GM23338 (cell line): ENCODE measurements around the gene RGPD4. TPM values are rescaled to one million over a fixed set of nuclear protein-coding genes. Genes with fewer than 3 reads are reported as not detected.
"Not testable (repeated sequence)": the region's sequence is repeated elsewhere in the genome, so short reads cannot be mapped to it uniquely, and the experiment has no call there.

Experiments used
- ATAC-seq: fragments of 200-7000 bp; cut with Tn5 transposase; 3 replicates; pipeline ENCODE4 v1.9.1; 2020
- DNase-seq: peaks from one replicate; pipeline ENCODE4 v3.0.0-alpha.2; 2015; ENCODE audit warnings: low spot score
- H2AFZ ChIP-seq: fragments of 200-600 bp; sonication (generic); 2 replicates; pipeline ENCODE4 v1.8.0; 2016; ENCODE audit warnings: antibody characterized with exemption, mild to moderate bottlenecking, moderate library complexity
- H3F3A ChIP-seq: fragments of 200-600 bp; sonication (generic); replicated peaks from 2 replicates; pipeline ENCODE4 v1.8.0; 2017; ENCODE audit warnings: antibody characterized with exemption, mixed run types, low read depth
- H3K27ac ChIP-seq: fragments of 200-600 bp; sonication (generic); 2 replicates; pipeline ENCODE4 v1.6.1; 2016; ENCODE audit warnings: low read depth
- H3K27me3 ChIP-seq: fragments of 200-600 bp; sonication (generic); 2 replicates; pipeline ENCODE4 v1.8.0; 2016; ENCODE audit warnings: mild to moderate bottlenecking, mixed run types, moderate library complexity; ENCODE audit not compliant: insufficient read depth
- H3K36me3 ChIP-seq: fragments of 200-600 bp; sonication (generic); 2 replicates; pipeline ENCODE4 v1.8.0; 2016; ENCODE audit warnings: mild to moderate bottlenecking; ENCODE audit not compliant: insufficient read depth
- H3K4me1 ChIP-seq: fragments of 200-600 bp; sonication (generic); 2 replicates; pipeline ENCODE4 v1.8.0; 2016; ENCODE audit warnings: mild to moderate bottlenecking, moderate library complexity; ENCODE audit not compliant: insufficient read depth
- H3K4me2 ChIP-seq: fragments of 200-600 bp; sonication (generic); 2 replicates; pipeline ENCODE4 v1.7.1; 2017; ENCODE audit warnings: mixed run types
- H3K4me3 ChIP-seq: fragments of 200-600 bp; sonication (generic); 2 replicates; pipeline ENCODE4 v1.6.1; 2016; ENCODE audit warnings: mixed run types
- H3K79me2 ChIP-seq: fragments of 200-600 bp; sonication (generic); replicated peaks from 2 replicates; pipeline ENCODE4 v1.8.0; 2017; ENCODE audit warnings: mild to moderate bottlenecking; ENCODE audit not compliant: insufficient read depth
- H3K9me2 ChIP-seq: fragments of 200-600 bp; sonication (generic); 2 replicates; pipeline ENCODE4 v1.8.0; 2017; ENCODE audit not compliant: insufficient read depth
- H4K20me1 ChIP-seq: fragments of 200-600 bp; sonication (generic); replicated peaks from 2 replicates; pipeline ENCODE4 v1.8.0; 2017; ENCODE audit warnings: mild to moderate bottlenecking; ENCODE audit not compliant: insufficient read depth
- H3K27ac Mint-ChIP-seq: 2 replicates; pipeline ENCODE4 v1.8.0; 2020; ENCODE audit warnings: inconsistent platforms, mild to moderate bottlenecking, moderate library complexity, mixed read lengths
- H3K27me3 Mint-ChIP-seq: 3 replicates; pipeline ENCODE4 v1.8.0; 2022; ENCODE audit warnings: low read depth, mild to moderate bottlenecking, moderate library complexity, mixed read lengths, inconsistent platforms; ENCODE audit not compliant: insufficient read depth, poor library complexity
- H3K36me3 Mint-ChIP-seq: 3 replicates; pipeline ENCODE4 v1.8.0; 2021; ENCODE audit warnings: low read depth, mild to moderate bottlenecking, inconsistent platforms, moderate library complexity, mixed read lengths
- H3K4me1 Mint-ChIP-seq: 3 replicates; pipeline ENCODE4 v1.8.0; 2020; ENCODE audit warnings: mild to moderate bottlenecking, inconsistent platforms, mixed read lengths
- H3K4me3 Mint-ChIP-seq: 3 replicates; pipeline ENCODE4 v1.8.0; 2021; ENCODE audit warnings: moderate library complexity, mild to moderate bottlenecking, inconsistent platforms, mixed read lengths
- H3K9me3 Mint-ChIP-seq: 3 replicates; pipeline ENCODE4 v1.8.0; 2020; ENCODE audit warnings: moderate library complexity, mild to moderate bottlenecking, inconsistent platforms, mixed read lengths
- polyA plus RNA-seq: library from polyadenylated mRNA; unstranded; fragments of >200 nt; fragmentation: Nextera tagmentation; extraction: Ambion mirVana; gene quantifications from 2 replicates; pipeline ENCODE4 v1.2.1, GENCODE V29; 2016
- total RNA-seq: library from RNA; depleted of rRNA; stranded (reverse); fragments of >200 nt; shearing (Covaris generic); gene quantifications from 2 replicates; pipeline ENCODE4 v1.2.3, GENCODE V29; 2014
- TF ChIP-seq, protein P1 (sequence below), 2 experiments: fragments of 200-600 bp in 1 of 2; sonication (generic) in 1 of 2; conservative IDR thresholded peaks; 2 replicates each; pipeline versions ENCODE4 v1.5.1 to v1.6.1; 2016 to 2017; ENCODE audit warnings: antibody characterized with exemption in 2 of 2, low read depth in 2 of 2, mild to moderate bottlenecking in 2 of 2, moderate library complexity in 1 of 2

The RGPD4 gene
- total and polyA plus RNA-seq, 2 experiments from 2014 or later: not detected

DNA sequence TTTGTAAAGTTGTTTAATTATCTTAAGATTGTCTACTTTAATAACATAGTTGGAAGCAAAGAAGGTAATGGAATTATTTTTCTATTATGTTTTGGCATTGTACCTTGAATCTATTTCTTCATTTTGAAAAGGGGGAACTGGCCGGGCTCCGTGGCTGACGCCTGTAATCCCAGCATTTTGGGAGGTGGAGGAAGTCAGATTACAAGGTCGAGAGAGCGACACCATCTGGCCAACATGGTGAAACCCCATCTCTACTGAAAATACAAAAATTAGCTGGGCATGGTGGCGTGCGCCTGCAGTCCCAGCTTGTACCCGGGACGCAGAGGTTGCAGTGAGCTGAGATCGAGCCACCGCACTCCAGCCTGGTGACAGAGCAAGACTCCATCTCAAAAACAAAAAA is 6.9 kb downstream of the RGPD4 start:
- not testable (repeated sequence) for H4K20me1 ChIP-seq, H3K27me3 ChIP-seq, H3K4me3 Mint-ChIP-seq, H3K79me2 ChIP-seq, H3K4me1 ChIP-seq, H3K4me3 ChIP-seq, H3K9me2 ChIP-seq, H3K9me3 Mint-ChIP-seq, H3F3A ChIP-seq, H3K4me2 ChIP-seq, H2AFZ ChIP-seq, H3K27ac ChIP-seq, H3K27ac Mint-ChIP-seq, H3K4me1 Mint-ChIP-seq, H3K27me3 Mint-ChIP-seq, H3K36me3 Mint-ChIP-seq, H3K36me3 ChIP-seq
- ATAC-seq (peak; percentile 40; the same call in 2 of the 3 replicates), DNase-seq (peak; percentile 13)
- TF ChIP-seq, protein P1, sequence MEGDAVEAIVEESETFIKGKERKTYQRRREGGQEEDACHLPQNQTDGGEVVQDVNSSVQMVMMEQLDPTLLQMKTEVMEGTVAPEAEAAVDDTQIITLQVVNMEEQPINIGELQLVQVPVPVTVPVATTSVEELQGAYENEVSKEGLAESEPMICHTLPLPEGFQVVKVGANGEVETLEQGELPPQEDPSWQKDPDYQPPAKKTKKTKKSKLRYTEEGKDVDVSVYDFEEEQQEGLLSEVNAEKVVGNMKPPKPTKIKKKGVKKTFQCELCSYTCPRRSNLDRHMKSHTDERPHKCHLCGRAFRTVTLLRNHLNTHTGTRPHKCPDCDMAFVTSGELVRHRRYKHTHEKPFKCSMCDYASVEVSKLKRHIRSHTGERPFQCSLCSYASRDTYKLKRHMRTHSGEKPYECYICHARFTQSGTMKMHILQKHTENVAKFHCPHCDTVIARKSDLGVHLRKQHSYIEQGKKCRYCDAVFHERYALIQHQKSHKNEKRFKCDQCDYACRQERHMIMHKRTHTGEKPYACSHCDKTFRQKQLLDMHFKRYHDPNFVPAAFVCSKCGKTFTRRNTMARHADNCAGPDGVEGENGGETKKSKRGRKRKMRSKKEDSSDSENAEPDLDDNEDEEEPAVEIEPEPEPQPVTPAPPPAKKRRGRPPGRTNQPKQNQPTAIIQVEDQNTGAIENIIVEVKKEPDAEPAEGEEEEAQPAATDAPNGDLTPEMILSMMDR (conservative IDR thresholded peaks at IDR 0.05; ENCODE audit: low read depth in 2 of 2): peak; percentile 38 to 48; a peak in 3 of 4 replicates

DNA sequence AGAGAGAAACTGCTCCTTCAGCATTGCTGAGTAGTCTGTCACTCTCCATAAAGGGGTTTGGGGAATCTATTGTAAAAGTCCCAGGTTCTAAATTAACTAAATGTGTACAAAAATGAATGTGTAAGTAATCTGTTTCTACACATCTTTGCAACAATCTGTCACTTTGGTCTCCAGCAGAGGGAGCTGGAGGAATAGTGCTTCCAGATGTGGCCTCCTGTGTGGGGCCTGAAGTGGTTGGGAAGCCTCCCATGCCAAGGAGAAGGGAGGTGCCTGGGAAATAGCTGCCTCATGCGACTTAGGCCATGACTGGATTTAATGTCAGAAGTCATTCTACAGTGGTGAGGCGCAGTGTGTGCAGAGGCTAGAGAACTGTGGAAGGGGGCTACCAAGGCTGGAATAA is 89.4 kb downstream of the RGPD4 start:
- not testable (repeated sequence) for H3K4me3 ChIP-seq, H3K9me3 Mint-ChIP-seq, H3K27ac Mint-ChIP-seq, H3F3A ChIP-seq, H3K36me3 ChIP-seq, H3K27ac ChIP-seq, H3K4me3 Mint-ChIP-seq, H3K27me3 Mint-ChIP-seq, H3K9me2 ChIP-seq, H3K79me2 ChIP-seq, H3K4me2 ChIP-seq, H3K4me1 Mint-ChIP-seq, H3K36me3 Mint-ChIP-seq, H3K27me3 ChIP-seq, H3K4me1 ChIP-seq, H2AFZ ChIP-seq, DNase-seq, H4K20me1 ChIP-seq
- ATAC-seq: peak; percentile 93
- TF ChIP-seq, protein P1 (conservative IDR thresholded peaks at IDR 0.05; ENCODE audit: low read depth in 2 of 2): peak in 1 of 2 experiments; percentile 35; a peak in 3 of 4 replicates

DNA sequence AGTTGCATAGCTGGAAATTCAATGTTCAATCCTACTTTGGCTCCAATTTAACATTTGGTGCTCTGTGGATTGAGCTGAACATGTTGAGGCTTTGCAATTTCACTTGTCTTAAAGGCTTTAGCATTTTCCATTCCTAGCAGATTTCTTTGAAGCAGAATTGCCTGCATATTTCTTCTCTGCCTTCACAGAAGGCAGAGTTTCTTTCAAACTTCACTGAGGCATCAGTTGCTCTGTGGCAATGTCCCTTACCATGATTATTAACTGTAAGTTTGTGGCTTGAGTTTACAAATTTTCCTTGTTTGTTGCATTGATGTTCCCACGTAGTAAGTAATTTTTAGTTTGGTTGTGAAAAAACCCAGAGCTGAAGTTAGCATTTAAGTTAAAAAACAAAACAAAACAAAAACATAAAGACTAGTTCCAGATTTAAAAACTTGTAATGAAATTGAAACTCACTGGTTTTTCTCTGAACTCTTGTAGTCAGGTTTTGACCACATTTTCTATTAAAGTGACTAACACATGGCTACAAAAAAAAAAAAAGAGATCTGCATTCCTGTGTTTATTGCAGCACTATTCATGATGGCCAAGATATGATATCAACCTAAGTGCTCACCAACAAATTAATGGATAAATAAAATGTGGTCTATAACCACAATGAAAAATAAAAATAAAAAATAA is 90.1 kb downstream of the RGPD4 start:
- not testable (repeated sequence) for ATAC-seq, H3K79me2 ChIP-seq, H3K4me1 Mint-ChIP-seq, H3K36me3 ChIP-seq, H3K4me3 Mint-ChIP-seq, H4K20me1 ChIP-seq, H3F3A ChIP-seq, H3K9me3 Mint-ChIP-seq, H3K36me3 Mint-ChIP-seq, H2AFZ ChIP-seq, H3K9me2 ChIP-seq, DNase-seq, H3K4me3 ChIP-seq, H3K4me2 ChIP-seq, H3K27me3 ChIP-seq, H3K4me1 ChIP-seq, H3K27ac ChIP-seq, H3K27ac Mint-ChIP-seq, H3K27me3 Mint-ChIP-seq
